Smooth muscle cell of the brain vasculature (primary cell): ENCODE data around the gene ACER1.
"Not testable (repeated sequence)": the region's sequence is repeated elsewhere in the genome, so short reads cannot be mapped to it uniquely, and the experiment has no call there.

Experiments used
- DNase-seq: peaks from one replicate; pipeline ENCODE4 v3.0.0-alpha.2; 2012; ENCODE audit warnings: low read depth, low spot score

ACER1 gene, protein sequence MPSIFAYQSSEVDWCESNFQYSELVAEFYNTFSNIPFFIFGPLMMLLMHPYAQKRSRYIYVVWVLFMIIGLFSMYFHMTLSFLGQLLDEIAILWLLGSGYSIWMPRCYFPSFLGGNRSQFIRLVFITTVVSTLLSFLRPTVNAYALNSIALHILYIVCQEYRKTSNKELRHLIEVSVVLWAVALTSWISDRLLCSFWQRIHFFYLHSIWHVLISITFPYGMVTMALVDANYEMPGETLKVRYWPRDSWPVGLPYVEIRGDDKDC

GRCh38 chr19:6333439-6333838 lies at the start of gene ACER1:
TSS of gene ACER1 (minus strand) at chr19:6333612. CDS start at chr19:6333551, 61 bp downstream.
- DNase-seq = no peak

DNA sequence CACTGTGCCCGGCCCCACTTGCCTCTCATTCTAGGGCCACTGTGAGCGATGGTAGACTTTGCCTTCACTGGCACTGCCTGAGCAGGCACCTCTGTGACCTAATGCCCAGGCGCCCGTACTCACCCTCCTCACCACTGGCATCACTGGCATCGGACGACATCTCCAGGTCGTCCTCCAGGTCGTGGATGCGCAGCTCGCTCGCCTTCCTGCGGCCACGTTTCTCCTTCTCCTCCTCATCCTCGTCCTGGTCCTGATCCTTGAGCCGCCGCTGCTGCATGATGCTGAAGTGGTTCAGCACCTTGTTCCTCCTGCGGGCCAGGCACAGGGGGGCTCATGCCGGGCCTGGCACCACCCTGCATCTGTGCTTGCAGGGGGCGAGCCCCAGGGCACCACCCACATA lies 49.8 kb upstream of the ACER1 start:
- DNase-seq = no peak

- no peak for DNase-seq
Measured at GRCh38 chr19:6381030-6381750, 47.8 kb upstream of the ACER1 start.

- no peak for DNase-seq
Measured at GRCh38 chr19:6379744-6380143, 46.3 kb upstream of the ACER1 start.

DNA sequence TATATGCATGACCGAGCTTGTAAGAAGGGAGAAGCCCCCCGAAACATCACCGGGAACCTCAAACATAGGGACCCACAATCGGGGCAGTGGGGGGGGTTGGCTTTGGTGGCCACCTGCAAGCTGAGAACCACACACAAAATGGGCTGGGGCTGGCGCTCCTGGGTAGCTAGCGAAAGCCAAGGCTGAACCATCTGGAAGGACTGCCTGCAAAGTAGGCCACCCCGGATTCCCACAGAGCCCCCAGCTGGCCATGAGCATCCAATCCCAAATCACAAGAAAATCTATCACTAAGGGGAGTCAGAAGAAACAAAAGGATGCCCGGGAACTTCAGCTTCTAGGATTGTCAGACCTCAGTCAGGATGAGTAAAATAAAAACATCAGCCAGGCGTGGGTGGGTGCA lies 45.1 kb upstream of the ACER1 start:
- DNase-seq = no peak

DNA sequence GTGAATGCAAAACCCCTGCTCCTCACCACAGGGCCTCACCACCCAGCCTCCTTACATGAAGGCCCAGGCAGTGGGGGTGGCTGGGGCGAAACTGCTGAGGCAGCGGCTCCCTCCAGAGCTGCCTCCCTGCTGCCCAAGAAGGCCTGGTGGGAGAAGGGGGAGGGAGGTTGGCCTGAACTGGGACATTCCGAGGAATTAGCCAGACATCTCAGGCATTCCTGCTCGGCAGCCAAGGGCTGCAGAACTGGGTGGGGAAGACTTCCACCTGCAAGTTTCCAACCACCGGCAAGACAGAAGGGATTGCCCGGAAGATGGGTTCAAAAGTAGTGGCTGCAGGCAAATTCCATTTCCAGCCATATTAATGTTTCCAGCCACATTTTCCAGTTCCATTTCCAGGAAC lies 44.6 kb upstream of the ACER1 start:
- no peak for DNase-seq

GRCh38 chr19:6376512-6377190 lies 43.2 kb upstream of the ACER1 start:
- no peak for DNase-seq

DNA sequence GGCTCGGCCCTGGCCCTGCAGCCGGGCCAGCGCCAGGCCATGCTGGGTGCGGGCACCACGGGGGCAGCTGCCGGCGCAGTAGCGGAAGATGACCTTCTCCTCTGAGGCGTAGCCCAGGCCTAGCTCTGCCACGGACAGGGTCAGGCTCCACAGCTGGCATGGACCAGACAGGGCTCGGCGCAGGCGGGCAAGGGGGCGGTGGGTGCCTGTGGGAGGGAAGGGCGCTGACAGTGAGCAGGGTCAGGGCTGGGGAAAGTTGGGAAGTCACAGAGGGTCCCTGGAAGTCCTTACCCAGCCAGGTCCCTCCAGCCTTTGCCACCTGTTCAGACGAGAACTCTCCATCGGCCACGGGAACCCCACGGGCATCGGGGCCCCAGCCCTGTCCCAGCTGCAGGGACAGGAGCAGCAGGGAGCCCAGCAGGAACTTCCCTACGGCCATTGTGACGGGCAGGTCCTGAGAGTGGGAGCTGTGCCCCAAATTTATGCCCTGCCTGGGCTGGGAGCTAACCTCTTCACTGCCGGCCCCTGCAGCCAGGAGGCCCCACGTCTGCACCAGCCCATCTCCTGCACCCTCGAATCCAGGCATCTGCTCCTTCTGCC lies 42.1 kb upstream of the ACER1 start, which contains the start of gene PSPN:
Gene PSPN (minus strand): TSS at position 523 of the 600 bp plus-strand sequence. CDS start 84 bp downstream, at position 439.
- no peak for DNase-seq

- DNase-seq = no peak
Measured at GRCh38 chr19:6374711-6375410, 41.4 kb upstream of the ACER1 start.

DNA sequence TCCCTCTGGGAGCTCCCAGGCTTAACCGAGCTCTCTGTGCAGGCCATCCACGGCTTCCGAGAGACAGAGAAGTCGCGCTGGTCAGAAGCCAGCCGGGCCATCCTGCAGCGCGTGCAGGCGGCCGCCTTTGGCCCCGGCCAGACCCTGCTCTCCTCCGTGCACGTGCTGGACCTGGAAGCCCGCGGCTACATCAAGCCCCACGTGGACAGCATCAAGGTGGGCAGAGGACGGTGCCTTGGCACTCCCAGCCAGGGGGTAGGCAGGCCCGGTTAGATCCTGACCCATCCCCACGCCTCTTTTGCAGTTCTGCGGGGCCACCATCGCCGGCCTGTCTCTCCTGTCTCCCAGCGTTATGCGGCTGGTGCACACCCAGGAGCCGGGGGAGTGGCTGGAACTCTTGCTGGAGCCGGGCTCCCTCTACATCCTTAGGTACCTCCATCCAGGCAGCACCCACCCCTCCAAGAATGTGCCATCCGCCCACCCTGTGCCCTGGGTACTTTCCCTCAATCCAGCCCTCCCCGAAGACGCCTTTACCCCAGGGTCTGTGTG lies 40.8 kb upstream of the ACER1 start:
- DNase-seq = no peak

- DNase-seq = no peak
Measured at GRCh38 chr19:6373813-6374108, 40.3 kb upstream of the ACER1 start.

- peak; percentile 92 for DNase-seq
Measured at GRCh38 chr19:6373096-6373812, 39.8 kb upstream of the ACER1 start.

DNA sequence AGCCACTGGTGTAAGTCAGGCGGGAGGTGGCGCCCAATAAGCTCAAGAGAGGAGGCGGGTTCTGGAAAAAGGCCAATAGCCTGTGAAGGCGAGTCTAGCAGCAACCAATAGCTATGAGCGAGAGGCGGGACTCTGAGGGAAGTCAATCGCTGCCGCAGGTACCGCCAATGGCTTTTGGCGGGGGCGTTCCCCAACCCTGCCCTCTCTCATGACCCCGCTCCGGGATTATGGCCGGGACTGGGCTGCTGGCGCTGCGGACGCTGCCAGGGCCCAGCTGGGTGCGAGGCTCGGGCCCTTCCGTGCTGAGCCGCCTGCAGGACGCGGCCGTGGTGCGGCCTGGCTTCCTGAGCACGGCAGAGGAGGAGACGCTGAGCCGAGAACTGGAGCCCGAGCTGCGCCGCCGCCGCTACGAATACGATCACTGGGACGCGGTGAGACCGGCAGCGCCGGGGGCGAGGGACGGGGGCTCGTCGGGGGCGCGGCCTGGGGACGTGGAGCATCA lies 39.2 kb upstream of the ACER1 start, which contains the start of gene ALKBH7:
Gene ALKBH7 (plus strand): TSS at position 201 of the 502 bp plus-strand sequence. CDS start 27 bp downstream, at position 228.
- peak; percentile 99 for DNase-seq

- no peak for DNase-seq
Measured at GRCh38 chr19:6364353-6364752, 30.9 kb upstream of the ACER1 start.

- DNase-seq = no peak
Measured at GRCh38 chr19:6362351-6362801, 29.0 kb upstream of the ACER1 start.

GRCh38 chr19:6362027-6362350 lies 28.6 kb upstream of the ACER1 start:
- DNase-seq = no peak

- DNase-seq = not testable (repeated sequence)
Measured at GRCh38 chr19:6360857-6361216, 27.4 kb upstream of the ACER1 start.

DNA sequence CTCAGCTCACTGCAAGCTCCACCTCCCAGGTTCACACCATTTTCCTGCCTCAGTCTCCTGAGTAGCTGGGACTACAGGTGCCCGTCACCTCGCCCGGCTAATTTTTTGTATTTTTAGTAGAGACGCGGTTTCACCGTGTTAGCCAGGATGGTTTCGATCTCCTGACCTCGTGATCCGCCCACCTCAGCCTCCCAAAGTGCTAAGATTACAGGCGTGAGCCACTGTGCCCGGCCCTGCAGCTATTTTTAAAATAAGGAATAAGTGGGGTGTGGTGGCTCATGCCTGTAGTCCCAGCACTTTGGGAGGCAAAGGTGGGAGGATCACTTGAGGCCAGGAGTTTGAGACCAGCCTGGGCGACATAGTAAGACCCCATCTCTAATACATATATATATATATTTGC lies 27.0 kb upstream of the ACER1 start:
- not testable (repeated sequence) for DNase-seq

DNA sequence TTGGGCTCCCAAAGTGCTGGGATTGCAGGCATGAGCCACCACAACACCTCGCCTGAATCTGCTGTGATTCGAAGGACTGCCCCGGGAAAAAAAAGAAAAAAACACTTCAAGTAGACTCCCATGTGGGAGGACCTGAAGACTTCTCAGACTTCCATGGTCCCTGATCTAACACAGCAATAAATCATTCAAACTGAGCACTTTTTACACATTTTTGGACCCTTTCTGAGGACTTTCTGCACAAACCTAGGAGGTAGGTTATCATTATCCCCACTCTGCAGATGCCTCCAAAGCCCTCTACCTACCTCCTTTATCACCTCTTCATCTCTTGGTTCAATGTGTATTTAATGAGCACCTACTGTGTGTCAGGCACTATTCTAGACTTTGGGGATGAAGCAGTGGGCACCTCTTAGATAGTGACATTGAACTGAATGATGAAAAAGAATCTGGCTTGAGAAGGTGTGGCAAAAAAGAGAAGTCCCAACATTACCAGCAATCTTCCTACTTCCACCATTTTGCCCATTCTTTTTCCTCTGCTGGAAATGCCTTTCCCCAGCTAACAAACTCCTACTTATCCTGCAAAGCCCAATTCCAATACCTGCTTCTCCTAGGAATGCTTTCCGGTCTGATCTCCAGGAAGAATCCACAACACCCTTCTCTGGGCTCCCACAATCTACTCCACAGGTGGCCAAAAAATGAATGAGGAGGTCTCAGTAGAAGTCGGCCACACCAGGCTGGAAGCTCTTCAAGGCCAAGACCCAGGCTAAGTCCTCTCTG lies 26.3 kb upstream of the ACER1 start:
- DNase-seq = no peak

GRCh38 chr19:6358003-6358402 lies 24.6 kb upstream of the ACER1 start:
- no peak for DNase-seq
